NAMALWA (cell line): Measurements from ENCODE around the gene TRIM17.
A peak's percentile ranks its signal among the peaks of the same experiment; 100 is the strongest.

Source experiments
- DNase-seq: peaks from one replicate; pipeline ENCODE4 v3.0.0-alpha.2; 2015; ENCODE audit warnings: low spot score

The TRIM17 gene

DNA sequence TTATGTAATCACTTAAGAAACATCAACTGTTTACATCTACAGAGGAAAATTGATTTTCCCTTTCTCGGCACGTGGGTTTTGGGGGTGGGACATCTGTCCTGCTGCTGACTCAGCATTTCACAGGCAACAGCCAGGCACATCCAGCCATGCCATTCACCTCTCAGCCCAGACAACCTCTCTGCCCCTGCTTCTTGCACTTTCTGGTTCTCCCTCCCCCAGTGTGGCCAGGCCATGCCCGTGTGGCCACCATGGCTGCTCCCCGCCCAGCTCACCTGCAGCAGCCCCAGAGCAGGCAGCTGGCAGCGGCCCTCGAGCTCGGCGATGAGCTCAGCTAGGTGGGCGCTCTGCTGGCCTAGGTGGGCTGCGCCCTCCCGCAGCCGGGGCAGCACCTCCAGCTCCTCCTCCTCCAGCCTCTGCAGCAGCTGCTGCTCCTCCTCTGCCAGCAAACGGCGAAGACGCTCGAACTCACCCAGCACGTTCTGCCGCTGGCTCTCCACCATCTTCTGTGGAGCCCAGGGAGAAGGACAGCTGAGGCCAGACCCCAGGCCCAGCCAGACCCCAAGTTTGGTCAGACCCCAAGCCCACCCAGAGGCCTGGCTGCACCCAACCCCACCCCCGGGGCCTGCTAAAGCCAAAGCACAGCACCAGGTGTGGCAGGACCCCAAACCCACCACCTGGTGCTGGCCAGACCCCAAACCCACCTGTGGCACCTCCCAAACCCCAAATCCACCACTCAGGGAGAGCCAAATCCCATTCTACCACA lies 15.8 kb downstream of the TRIM17 start:
- DNase-seq = no peak

DNA sequence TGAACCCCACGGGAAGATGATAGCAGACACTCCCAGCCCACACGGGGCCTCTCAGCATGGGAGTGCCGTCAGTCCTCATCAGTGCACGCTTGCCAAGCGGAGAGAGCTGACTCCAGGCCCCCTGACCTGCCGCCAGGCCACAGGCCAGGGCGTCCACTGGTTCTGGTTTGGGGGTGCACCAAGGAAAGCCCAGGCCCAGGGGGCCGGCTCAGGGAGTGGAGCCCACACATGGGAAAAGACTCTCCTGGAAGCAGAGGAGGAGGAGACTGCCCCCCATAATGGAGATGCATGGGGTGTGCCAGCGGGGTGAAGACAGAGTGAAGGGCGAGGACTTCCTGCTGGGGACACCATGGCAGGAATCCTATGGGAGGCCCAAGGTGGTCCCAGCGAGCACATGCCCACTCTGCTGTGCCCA lies 16.4 kb downstream of the TRIM17 start:
- DNase-seq = no peak

DNA sequence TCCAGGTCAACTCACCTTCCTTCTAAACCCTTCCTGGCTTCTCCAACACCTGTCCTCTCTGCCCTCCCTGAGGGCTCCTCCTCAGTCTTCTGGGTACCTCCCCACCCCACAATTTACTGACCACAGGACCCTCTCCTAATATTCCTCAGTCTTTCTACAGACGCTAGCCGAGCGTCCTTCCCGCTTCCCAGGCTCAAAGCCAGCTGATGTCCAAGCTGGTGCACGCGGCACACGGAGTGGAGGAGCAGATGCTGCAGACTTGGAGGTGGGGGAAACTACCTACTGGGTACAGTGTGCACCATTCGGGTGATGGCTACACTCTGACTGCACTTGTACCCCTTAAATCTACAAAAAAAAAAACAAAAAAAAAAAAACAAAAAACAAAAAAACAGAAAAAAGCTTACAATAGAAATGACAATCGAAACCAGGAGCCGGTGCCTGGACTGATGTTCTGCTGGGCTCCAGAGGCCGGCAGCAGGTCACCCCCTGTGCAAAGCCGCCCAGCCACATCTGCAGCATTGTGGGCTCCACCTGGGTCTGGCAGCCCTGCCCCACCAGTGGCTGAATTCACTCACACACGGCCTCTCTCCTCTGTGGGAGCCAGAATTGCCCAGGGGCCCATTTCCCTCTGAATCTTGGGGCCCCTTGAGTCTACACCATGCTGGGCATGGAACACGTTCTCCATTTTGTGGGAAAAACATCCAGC lies 17.0 kb downstream of the TRIM17 start:
- DNase-seq = no peak

DNA sequence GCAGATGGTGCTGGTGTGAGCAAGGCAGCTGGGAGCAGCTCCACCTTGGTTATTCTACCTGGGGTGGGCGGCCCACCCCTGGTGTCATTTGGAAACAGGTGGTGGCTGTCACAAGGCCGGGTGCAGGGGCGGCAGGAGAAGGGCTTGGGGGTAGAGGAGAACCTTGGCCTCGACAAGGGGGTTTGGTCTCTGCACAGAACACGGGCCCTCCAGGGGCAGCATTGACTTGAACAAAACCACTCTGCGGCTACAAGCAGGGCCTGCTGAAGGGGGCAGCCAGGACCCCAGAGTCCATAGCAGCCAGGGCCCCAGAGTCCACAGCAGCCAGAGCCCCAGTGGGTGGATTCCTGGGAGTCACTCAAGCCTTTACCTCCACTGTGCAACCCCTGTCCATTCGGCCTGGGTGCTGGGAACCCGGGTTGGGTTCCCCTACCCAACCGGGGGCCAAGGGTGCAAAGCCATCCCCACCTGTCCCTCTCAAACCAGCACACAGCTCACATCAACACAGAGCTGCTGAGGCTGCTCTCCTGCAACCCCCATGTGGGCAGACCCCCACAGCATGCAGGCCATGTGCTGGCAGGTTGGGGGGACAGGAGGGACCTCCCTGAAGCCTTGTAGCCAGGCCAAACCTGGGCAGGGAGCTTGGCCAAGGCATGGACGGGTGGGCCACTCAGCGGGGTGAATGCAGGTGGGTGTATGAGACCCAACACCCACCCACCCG lies 17.8 kb downstream of the TRIM17 start:
- no peak for DNase-seq

DNA sequence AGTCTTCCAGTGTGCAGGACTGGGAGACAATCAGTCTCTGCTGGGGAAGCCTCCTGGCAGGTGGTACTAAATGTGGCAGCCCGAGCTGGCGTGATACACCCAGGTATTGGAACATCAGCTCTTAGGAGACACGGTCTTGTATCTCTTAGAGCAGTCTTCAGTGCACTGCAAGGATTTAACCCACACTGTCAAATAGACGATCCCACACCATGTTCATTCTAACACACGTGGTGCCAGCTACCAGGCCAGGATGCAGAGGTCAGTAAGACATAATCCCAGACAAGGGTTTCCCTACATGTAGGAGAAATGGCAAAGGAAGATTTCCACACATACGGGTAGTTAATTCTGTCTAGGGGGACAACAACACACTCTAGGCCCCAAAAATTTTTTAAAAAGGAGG lies 18.7 kb downstream of the TRIM17 start:
- DNase-seq = no peak

DNA sequence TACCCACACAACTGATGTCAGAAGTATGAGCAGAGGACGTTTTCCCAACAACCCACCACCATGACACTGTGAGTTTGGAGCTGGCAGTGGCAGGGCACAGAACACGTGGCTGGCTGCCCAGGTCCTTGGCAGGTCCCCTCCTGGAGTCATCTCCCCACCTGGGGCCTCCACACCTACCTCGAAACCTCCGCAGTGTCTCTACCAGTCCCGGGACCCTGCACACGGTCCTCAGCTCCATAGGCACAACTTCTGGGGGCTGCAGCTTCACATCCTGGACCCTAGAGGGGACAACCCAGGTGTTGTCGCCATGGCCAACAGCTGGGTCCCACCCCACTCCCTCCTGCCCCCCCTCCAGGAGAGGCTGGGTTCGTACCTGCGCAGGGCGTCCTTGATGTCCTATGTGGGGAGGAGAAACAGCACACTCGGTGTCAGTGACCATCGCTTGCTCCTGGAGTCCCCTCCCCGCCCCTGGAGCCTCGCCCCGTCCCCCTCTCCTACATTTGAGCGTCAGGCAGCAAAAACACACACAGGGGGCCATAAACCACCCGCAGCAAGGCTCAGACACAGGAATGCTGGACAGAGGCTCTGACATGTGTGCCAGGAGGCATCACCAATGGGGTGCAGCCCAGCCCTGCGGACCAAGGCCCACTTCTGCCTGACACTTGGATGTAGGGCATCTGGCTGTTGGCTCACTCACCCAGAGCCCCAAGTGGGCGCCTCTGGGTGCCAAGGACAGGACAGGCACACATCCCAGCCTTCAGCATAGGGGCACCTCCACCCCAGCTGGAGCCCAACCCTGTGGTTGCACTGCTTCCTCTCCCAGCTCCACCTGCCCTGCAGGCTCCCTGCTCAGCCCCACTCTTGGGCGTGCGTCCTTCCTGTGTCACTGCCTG lies 19.6 kb downstream of the TRIM17 start:
- DNase-seq = no peak

- DNase-seq = no peak
Observed at GRCh38 chr1:228394571-228395394, 21.9 kb downstream of the TRIM17 start.

DNA sequence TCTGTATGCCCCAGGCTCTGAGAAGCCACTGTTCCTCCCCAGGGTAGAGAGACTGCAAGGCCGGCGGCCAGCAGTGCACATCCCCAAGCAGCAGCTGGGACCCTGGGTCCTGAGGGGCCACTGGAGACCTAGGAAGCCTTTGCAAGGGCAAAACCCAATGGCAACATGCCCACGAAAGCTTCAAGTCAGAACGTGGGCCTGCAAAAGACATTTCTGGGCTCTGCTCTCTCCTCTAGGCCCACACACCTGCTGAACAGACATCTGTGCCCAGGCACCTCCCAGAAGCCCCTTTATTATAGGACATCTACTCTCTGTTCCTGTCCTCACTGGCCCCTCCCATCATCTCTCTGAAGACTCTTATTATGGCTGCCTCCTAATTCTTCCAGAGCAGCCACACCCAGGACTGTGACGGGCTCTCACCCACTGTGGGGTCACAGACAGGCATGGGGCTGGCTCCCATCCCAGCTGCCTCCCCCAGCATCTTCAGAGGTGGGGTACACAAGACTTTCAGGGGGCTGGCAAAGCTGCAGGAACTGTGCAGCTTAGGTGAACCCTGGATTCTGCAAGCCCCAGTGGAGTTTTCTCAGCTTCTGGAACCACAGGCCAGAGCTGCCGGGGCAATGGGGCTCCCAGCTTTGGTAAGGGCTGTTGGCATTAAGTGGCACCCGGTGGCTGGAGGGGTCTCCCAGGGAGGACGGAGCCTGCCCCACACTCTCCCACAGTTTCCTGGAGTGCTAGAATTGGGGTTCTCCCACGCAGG lies 22.7 kb downstream of the TRIM17 start:
- DNase-seq = no peak

DNA sequence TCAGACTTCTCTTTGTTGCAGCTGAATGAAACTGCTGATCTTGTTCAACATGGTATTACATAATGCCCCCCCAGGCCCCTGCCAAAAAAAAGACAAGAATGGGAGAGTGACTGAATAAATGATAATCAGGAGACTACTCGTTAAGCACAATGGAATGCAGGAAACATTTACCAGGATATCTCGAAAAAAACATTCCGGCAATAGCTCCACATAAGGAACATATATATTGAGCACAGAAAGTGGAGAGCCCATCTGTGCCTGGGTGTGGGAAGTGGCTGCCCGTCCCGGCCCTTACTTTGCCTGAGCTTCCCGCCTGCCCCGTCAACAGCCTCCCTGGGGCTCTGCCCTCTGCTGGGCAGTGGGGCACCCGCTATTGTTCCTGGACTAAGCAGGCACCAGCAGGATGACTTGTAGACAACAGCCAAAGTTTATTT lies 23.4 kb downstream of the TRIM17 start:
- DNase-seq = peak; percentile 22

GRCh38 chr1:228392111-228392936 lies 24.3 kb downstream of the TRIM17 start:
- no peak for DNase-seq

GRCh38 chr1:228391411-228392020 lies 25.1 kb downstream of the TRIM17 start:
- DNase-seq = no peak

GRCh38 chr1:228390649-228391048 lies 26.0 kb downstream of the TRIM17 start:
- no peak for DNase-seq

DNA sequence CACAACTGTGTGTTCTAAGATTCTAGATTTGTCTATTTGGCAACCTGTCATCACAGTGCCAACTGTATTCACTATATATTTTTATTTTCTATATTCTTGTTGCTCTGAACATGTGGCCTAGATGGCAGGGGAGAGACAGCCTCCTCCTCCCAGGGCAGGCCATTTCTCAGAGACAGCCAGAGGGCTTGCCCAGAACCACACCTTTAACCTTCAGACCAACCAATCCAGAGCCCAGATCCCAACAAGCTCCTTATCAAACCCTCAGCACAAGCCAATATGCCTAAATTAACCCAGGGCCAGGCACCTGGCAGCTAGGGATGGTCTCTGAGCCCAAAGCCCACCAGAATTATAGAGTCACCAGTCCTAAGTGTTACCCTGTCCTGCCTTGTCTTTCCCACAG lies 29.3 kb downstream of the TRIM17 start:
- DNase-seq = no peak

DNA sequence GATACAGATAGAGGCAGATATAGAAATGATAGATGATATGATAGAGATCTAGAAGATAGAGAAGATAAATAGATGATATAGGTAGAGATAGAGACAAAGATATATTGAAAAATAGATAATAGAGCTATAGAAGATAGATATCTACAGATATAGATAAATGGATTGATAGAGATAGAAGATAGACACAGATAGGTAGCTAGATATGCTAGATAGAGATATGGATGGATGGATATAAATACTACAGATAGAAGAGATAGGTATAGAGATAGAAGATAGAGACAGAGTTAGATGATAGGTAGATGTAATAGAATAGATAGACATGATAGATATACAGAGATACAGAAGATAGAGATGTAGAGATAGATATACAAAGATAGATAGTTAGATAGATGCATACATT lies 31.4 kb downstream of the TRIM17 start:
- DNase-seq = no peak

DNA sequence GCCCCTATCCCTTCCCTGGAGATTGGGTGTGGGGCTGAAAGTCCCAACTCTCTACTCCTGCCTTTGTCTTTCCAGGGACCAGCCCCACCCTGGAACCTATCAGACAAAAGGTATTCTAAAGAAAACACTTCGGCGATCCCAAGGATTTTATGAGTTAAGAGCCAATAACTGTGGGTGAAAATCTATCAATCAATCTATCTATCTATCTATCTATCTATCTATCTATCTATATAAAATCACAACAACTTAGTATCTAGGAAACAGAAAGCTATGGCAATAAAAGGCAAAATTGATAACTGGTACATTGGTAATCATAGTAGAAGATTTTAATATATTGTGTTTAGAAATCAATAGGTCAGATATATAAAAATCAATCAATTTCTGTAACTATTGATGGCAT lies 32.9 kb downstream of the TRIM17 start:
- no peak for DNase-seq

GRCh38 chr1:228381356-228381755 lies 35.3 kb downstream of the TRIM17 start:
- DNase-seq = no peak

DNA sequence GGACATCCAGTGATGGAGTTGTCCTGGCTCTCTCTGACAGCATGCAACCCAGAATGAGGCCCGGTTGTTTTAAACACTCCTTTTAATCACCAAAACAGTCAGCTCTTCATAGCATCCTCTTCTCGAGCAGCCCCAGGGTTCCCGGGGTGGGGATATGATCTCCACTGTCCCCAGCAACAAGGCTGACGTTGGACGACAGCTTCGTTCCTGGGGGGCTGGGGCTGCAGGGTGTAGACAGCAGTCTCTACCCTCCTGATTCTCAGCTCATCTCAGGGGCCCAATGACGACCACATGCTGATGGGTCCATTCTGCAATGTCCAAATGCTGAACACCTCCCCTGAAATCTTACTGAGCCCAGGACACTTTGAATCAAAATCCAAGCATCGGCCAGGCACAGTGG lies 37.0 kb downstream of the TRIM17 start:
- no peak for DNase-seq

- no peak for DNase-seq
Observed at GRCh38 chr1:228378873-228379460, 37.7 kb downstream of the TRIM17 start.
